Osteocyte (in vitro differentiated cells): ENCODE measurements around the gene MYO1D. TPM values are rescaled to one million over a fixed set of nuclear protein-coding genes. Genes with fewer than 3 reads are reported as not detected.

Experiments used
- DNase-seq: peaks from one replicate; pipeline ENCODE4 v3.0.0; 2021; ENCODE audit warnings: mixed read lengths; ENCODE audit not compliant: unreplicated experiment; ENCODE audit errors: extremely low spot score
- H3K27ac Mint-ChIP-seq: one replicate; pipeline ENCODE4 v1.8.0; 2021; ENCODE audit warnings: mild to moderate bottlenecking, mixed read lengths; ENCODE audit not compliant: unreplicated experiment
- H3K27me3 Mint-ChIP-seq: one replicate; pipeline ENCODE4 v1.8.0; 2021; ENCODE audit warnings: mixed read lengths; ENCODE audit not compliant: unreplicated experiment
- H3K36me3 Mint-ChIP-seq: one replicate; pipeline ENCODE4 v1.8.0; 2021; ENCODE audit warnings: mixed read lengths; ENCODE audit not compliant: unreplicated experiment
- H3K4me1 Mint-ChIP-seq: one replicate; pipeline ENCODE4 v1.8.0; 2021; ENCODE audit warnings: mixed read lengths; ENCODE audit not compliant: unreplicated experiment
- H3K4me3 Mint-ChIP-seq: one replicate; pipeline ENCODE4 v1.8.0; 2021; ENCODE audit warnings: mild to moderate bottlenecking, moderate library complexity, mixed read lengths; ENCODE audit not compliant: unreplicated experiment
- H3K9me3 Mint-ChIP-seq: one replicate; pipeline ENCODE4 v1.8.0; 2021; ENCODE audit warnings: mixed read lengths; ENCODE audit not compliant: unreplicated experiment
- total RNA-seq: library from RNA; stranded (reverse); gene quantifications from 2 replicates; pipeline ENCODE4 v1.2.1, GENCODE V29; 2021
- TF ChIP-seq, protein P1 (sequence below): fragments of 200-600 bp; sonication (generic); IDR thresholded peaks from 2 replicates; pipeline ENCODE4 v1.5.0; 2021; ENCODE audit warnings: antibody characterized with exemption, mild to moderate bottlenecking, moderate library complexity

The MYO1D gene
- total RNA-seq, 1 donor from 2014 or later = 19.1 TPM

DNA sequence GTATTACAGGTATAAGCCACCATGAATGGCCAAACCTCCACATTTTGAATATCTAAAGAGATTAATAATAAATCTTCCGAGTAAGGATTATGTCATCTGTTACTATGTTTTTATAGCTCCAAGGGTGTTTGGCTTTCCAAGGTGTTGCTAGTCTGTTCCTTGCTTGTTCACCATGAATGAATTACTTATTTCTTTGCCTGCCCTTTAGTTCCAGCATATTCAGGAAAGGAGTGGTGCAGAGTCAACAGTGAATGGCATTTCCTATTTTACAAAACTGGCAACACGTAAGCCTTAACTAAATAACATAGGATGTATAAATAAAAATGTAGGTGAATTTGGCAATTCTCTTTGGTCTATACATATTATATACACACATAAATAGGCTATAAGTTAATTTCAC, 70.3 kb downstream of the MYO1D start:
- Mint-ChIP-seq H3K4me1 (no peaks in the 10 kb centered on the region), H3K27ac (no peak overlapping the region), H3K36me3 (no peaks in the 10 kb centered on the region), H3K9me3 (no peaks in the 10 kb centered on the region), H3K4me3 (no peak overlapping the region), H3K27me3 (no peaks in the 10 kb centered on the region)
- TF ChIP-seq, protein P1, sequence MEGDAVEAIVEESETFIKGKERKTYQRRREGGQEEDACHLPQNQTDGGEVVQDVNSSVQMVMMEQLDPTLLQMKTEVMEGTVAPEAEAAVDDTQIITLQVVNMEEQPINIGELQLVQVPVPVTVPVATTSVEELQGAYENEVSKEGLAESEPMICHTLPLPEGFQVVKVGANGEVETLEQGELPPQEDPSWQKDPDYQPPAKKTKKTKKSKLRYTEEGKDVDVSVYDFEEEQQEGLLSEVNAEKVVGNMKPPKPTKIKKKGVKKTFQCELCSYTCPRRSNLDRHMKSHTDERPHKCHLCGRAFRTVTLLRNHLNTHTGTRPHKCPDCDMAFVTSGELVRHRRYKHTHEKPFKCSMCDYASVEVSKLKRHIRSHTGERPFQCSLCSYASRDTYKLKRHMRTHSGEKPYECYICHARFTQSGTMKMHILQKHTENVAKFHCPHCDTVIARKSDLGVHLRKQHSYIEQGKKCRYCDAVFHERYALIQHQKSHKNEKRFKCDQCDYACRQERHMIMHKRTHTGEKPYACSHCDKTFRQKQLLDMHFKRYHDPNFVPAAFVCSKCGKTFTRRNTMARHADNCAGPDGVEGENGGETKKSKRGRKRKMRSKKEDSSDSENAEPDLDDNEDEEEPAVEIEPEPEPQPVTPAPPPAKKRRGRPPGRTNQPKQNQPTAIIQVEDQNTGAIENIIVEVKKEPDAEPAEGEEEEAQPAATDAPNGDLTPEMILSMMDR = no peak
- no peak for DNase-seq

DNA sequence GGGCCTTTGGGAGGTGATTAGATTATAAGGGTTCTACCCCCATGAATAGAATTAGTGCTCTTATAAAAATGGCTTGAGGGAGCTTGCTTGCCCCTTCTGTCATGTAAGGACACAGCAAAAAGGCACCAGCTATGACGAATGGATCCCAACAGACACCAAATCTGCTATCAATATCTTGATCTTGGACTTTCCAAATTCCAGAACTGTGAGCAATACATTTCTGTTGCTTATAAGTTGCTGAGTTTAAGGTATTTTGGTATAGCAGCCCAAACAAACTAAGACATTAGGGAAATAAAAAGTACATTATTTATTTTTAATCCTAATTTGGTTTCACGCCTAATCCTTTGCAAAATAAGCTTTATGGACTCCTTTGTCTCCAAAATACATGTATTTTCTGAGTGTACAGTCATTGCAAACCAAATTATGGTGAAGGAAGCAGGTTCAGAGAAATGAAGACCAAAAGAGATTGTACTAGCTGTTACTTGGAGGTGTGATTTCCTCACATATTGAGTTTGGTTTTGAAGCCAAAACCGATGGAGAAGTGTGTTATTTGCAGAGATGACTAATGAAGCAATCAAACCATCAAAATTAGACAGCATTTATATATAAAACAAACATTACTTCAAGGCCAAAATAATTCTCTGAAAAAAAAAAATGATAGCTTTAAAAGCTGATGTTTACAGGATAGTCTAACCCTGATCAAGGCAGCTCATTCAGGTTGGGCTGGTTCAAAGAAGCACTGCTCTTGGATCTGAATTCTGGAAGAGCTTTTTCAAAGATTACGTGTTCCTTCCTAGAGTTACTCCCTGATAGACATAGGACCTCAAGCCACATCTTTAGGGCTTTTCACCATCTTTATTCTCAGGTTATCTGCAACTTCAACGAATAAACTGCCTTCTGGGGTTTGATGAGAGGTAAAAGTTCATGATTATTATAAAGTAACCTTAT, 71.6 kb downstream of the MYO1D start:
- no peaks in the 10 kb centered on the region for H3K27me3 Mint-ChIP-seq
- H3K9me3 Mint-ChIP-seq = no peaks in the 10 kb centered on the region
- DNase-seq = no peak
- TF ChIP-seq, protein P1 = no peak
- H3K4me3 Mint-ChIP-seq = no peak overlapping the region
- no peaks in the 10 kb centered on the region for H3K4me1 Mint-ChIP-seq
- no peak overlapping the region for H3K27ac Mint-ChIP-seq
- no peaks in the 10 kb centered on the region for H3K36me3 Mint-ChIP-seq

DNA sequence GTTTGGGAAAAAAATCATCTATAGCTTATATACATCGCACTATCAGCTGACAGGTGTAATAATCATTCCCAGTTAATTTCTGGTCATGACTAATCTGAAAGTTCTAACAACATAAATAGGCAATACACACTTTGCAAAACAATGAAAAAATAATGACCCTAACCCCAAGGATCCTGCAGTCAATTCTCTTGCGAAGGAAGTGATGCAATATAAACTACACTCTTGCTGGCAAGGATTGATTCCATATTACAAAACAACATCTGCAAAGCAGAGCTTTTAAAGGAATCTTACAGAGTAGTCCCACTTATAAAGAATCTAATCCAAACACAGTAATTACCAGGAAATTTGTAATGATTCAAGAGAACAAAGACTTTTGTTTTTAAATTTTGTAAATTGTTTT, 73.4 kb downstream of the MYO1D start:
- H3K4me3 Mint-ChIP-seq = no peak overlapping the region
- no peak for DNase-seq

GRCh38 chr17:32802306-32802705, 74.6 kb downstream of the MYO1D start:
- no peak for DNase-seq
- TF ChIP-seq, protein P1 = no peak
- Mint-ChIP-seq H3K27me3 (no peaks in the 10 kb centered on the region), H3K36me3 (no peaks in the 10 kb centered on the region), H3K4me3 (no peak overlapping the region), H3K4me1 (peaks cover 5% of the 10 kb centered on the region), H3K9me3 (no peaks in the 10 kb centered on the region), H3K27ac (no peak overlapping the region)

More for the DNA sequence above, 73.4 kb downstream of the MYO1D start:
- peaks cover 5% of the 10 kb centered on the region for H3K4me1 Mint-ChIP-seq
- TF ChIP-seq, protein P1 = no peak
- H3K36me3 Mint-ChIP-seq = no peaks in the 10 kb centered on the region
- no peak overlapping the region for H3K27ac Mint-ChIP-seq
- no peaks in the 10 kb centered on the region for H3K9me3 Mint-ChIP-seq
- no peaks in the 10 kb centered on the region for H3K27me3 Mint-ChIP-seq

DNA sequence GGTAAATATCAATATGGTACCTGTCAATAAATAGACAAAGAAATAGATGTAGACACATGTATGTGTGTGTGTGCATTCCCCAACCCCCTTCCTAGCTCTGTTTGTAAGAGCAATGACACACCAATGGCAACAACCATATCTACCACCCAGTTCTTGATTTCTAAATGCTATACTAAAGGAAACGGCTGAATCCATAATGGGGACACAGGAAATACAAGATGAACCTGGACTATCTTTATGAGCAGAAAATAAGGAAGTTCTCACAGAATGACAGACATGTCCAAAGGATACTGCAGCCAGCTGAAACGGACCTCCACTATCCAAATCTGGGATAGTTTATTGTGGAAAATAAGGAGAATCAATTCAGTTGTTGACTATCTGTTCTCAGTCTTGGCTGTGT, 75.3 kb downstream of the MYO1D start:
- no peak for DNase-seq
- TF ChIP-seq, protein P1 = no peak

More for the DNA sequence above, 75.3 kb downstream of the MYO1D start:
- H3K27ac Mint-ChIP-seq = no peak overlapping the region
- H3K27me3 Mint-ChIP-seq = no peaks in the 10 kb centered on the region
- no peaks in the 10 kb centered on the region for H3K36me3 Mint-ChIP-seq
- no peaks in the 10 kb centered on the region for H3K9me3 Mint-ChIP-seq
- H3K4me3 Mint-ChIP-seq = no peak overlapping the region
- H3K4me1 Mint-ChIP-seq = peaks cover 5% of the 10 kb centered on the region
